HepG2 (cell line): Measurements from ENCODE around the gene TPCN2. TPM values are rescaled to one million over a fixed set of nuclear protein-coding genes. Genes with fewer than 3 reads are reported as not detected.

ENCODE experiments used
- ATAC-seq: fragments of 200-7000 bp; cut with Tn5 transposase; 3 replicates; pipeline ENCODE4 v1.9.1; 2020; ENCODE audit warnings: mild to moderate bottlenecking, moderate library complexity
- BruUV-seq: library from RNA; stranded (reverse); fragments of 400-500 nt; replicated peaks from 2 replicates; lab custom pipeline; 2021; lab: Mats Ljungman, UMichigan
- CTCF ChIA-PET: fragments of 300-600 bp; formaldehyde crosslinking; extraction: SDS; loops from one replicate; lab custom pipeline; 2021; ENCODE audit warnings: low total read pairs, inconsistent platforms, low intra/inter-chr PET ratio; lab: Yijun Ruan, JAX
- POLR2A ChIA-PET: fragments of 350-600 bp; sonication (Branson Sonifier 250); formaldehyde crosslinking; loops from one replicate; lab custom pipeline; 2020; ENCODE audit warnings: antibody characterized with exemption, inconsistent platforms; lab: Yijun Ruan, JAX
- DNase-seq: peaks from one replicate; pipeline ENCODE4 v3.0.0-alpha.2; 2015; ENCODE audit warnings: low spot score
- FAIRE-seq: peaks from 3 replicates; lab custom pipeline; 2011; peaks lifted over from hg19 to GRCh38; lab: Jason Lieb, UNC
- H2AFZ ChIP-seq: one replicate; pipeline ENCODE4 v1.6.1; 2011; ENCODE audit warnings: low read length, inconsistent platforms
- H3K27ac ChIP-seq: fragments of 300-600 bp; 3 replicates; pipeline ENCODE4 v1.8.0; 2011; ENCODE audit warnings: mixed run types, mild to moderate bottlenecking, mixed read lengths, low read length, inconsistent platforms; ENCODE audit not compliant: insufficient read depth; ENCODE audit errors: extremely low read length
- H3K27me3 ChIP-seq, 2 experiments: fragments of 200-600 bp in 1 of 2; 2 replicates in 1 of 2; 3 replicates in 1 of 2; pipeline versions ENCODE4 v1.6.0 to v1.8.0; 2011; ENCODE audit warnings: low read length in 2 of 2, mild to moderate bottlenecking in 2 of 2, moderate library complexity in 2 of 2, inconsistent platforms in 1 of 2; ENCODE audit not compliant: insufficient read depth in 2 of 2, control insufficient read depth in 1 of 2
- H3K36me3 ChIP-seq, 2 experiments: fragments of 200-600 bp in 1 of 2; replicated peaks in 1 of 2; 2 replicates in 1 of 2; 3 replicates in 1 of 2; pipeline versions ENCODE4 v1.5.1 to v1.8.0; 2011; ENCODE audit warnings: low read length in 2 of 2, inconsistent platforms in 1 of 2; ENCODE audit not compliant: insufficient read depth in 2 of 2, control insufficient read depth in 1 of 2
- H3K4me1 ChIP-seq: 2 replicates; pipeline ENCODE4 v1.5.1; 2012; ENCODE audit warnings: low read length, inconsistent platforms; ENCODE audit not compliant: insufficient read depth
- H3K4me2 ChIP-seq: 2 replicates; pipeline ENCODE4 v1.6.0; 2011; ENCODE audit warnings: low read depth, low read length, inconsistent platforms
- H3K4me3 ChIP-seq, 3 experiments: fragments of 200-600 bp in 1 of 3; sonication (generic), shearing (Covaris generic) in 1 of 3; replicated peaks in 1 of 3; 2 replicates each; pipeline ENCODE4 v1.5.1; 2011 to 2016; ENCODE audit warnings: low read length in 3 of 3, inconsistent platforms in 2 of 3, low read depth in 2 of 3, mild to moderate bottlenecking in 2 of 3, control low read depth in 1 of 3, mixed read lengths in 1 of 3; ENCODE audit not compliant: insufficient read depth in 1 of 3
- H3K79me2 ChIP-seq: one replicate; pipeline ENCODE4 v1.6.1; 2011; ENCODE audit warnings: low read length, inconsistent platforms; ENCODE audit not compliant: insufficient read depth
- H3K9ac ChIP-seq: 2 replicates; pipeline ENCODE4 v1.6.0; 2011; ENCODE audit warnings: mild to moderate bottlenecking, low read depth, low read length, inconsistent platforms; ENCODE audit not compliant: insufficient read depth
- H3K9me3 ChIP-seq: 2 replicates; pipeline ENCODE4 v1.5.1; 2012; ENCODE audit warnings: mild to moderate bottlenecking, low read length
- H4K20me1 ChIP-seq: 2 replicates; pipeline ENCODE4 v1.6.0; 2011; ENCODE audit warnings: inconsistent platforms, mild to moderate bottlenecking, low read length, moderate library complexity; ENCODE audit not compliant: insufficient read depth
- ATAD3A ChIP-seq: sonication (generic); formaldehyde crosslinking; IDR thresholded peaks from 2 replicates; pipeline ENCODE4 v1.4.0; 2020; ENCODE audit warnings: missing genetic modification reagents
- ATF5 ChIP-seq: sonication (generic); formaldehyde crosslinking; IDR thresholded peaks from 2 replicates; pipeline ENCODE4 v1.4.0; 2020; ENCODE audit warnings: mild to moderate bottlenecking, low read depth, missing genetic modification reagents
- CTCF ChIP-seq: sonication (generic); formaldehyde crosslinking; IDR thresholded peaks from 2 replicates; pipeline ENCODE4 v1.5.0; 2020; ENCODE audit warnings: mild to moderate bottlenecking, missing genetic modification reagents, moderate library complexity
- KDM2A ChIP-seq: sonication (generic); formaldehyde crosslinking; IDR thresholded peaks from 2 replicates; pipeline ENCODE4 v1.4.0; 2020; ENCODE audit warnings: low read depth, missing genetic modification reagents, borderline replicate concordance
- SNAPC4 ChIP-seq: sonication (generic); formaldehyde crosslinking; IDR thresholded peaks from 2 replicates; pipeline ENCODE4 v1.4.0; 2020; ENCODE audit warnings: mild to moderate bottlenecking, missing genetic modification reagents
- STAG1 ChIP-seq: sonication (generic); formaldehyde crosslinking; IDR thresholded peaks from 2 replicates; pipeline ENCODE4 v1.4.0; 2020; ENCODE audit warnings: missing genetic modification reagents
- ZNF260 ChIP-seq: sonication (generic); formaldehyde crosslinking; IDR thresholded peaks from 2 replicates; pipeline ENCODE4 v1.4.0; 2020; ENCODE audit warnings: missing genetic modification reagents, low read depth, mild to moderate bottlenecking, borderline replicate concordance
- ZNF746 ChIP-seq: sonication (generic); formaldehyde crosslinking; IDR thresholded peaks from 2 replicates; pipeline ENCODE4 v1.8.0; 2022; ENCODE audit warnings: mild to moderate bottlenecking, missing genetic modification reagents
- WGBS: methylation state at CpG from one replicate; pipeline ENCODE4 v1.1.6; 2017; ENCODE audit warnings: low lambda C conversion rate; 5-methylcytosine and 5-hydroxymethylcytosine counted together
- in situ Hi-C: cut with HindIII; loops from 2 replicates; pipeline ENCODE4 v1.10.0; 2017; ENCODE audit warnings: low pct_unique_long_range_greater_than_20kb; ENCODE audit not compliant: extremely low pct_ligation_motif_present
- intact Hi-C: fragments of 100-400 bp; cut with micrococcal nuclease; formaldehyde crosslinking; loops from one replicate; pipeline ENCODE4 v1.10.0; 2022; ENCODE audit not compliant: unreplicated experiment
- polyA plus RNA-seq, 8 experiments: library from polyadenylated mRNA; depleted of rRNA in 3 of 8; stranded (reverse) in 7 of 8; unstranded in 1 of 8; fragments of >200 nt; fragmentation: Illumina TruSeq in 4 of 8; extraction: Trizol in 4 of 8; gene quantifications; 2 replicates each; pipeline versions ENCODE4 v1.2.1 to v1.2.3, GENCODE V29; 2011 to 2016; ENCODE audit warnings: low read depth in 4 of 8, missing spikeins in 1 of 8, mixed read lengths in 1 of 8; ENCODE audit not compliant: insufficient read depth in 1 of 8
- total RNA-seq, 5 experiments: library from RNA; depleted of rRNA; stranded (reverse); fragments of >200 nt; fragmentation: Illumina TruSeq; extraction: Trizol; gene quantifications; 2 replicates each; pipeline ENCODE4 v1.2.3, GENCODE V29; 2016; ENCODE audit warnings: low read depth in 1 of 5

The TPCN2 gene
- total and polyA plus RNA-seq, 2 of the 13 experiments (the other 11 are each of a cell fraction or from before 2014, with no cell fraction given) = 5.6 to 5.9 TPM

GRCh38 chr11:69102732-69103615 lies 54.2 kb downstream of the TPCN2 start:
- Histone ChIP-seq H3K4me1 (no peaks in the 10 kb centered on the region), H3K9ac (no peak overlapping the region), H3K9me3 (no peaks in the 10 kb centered on the region), H3K27ac (no peak overlapping the region), H3K36me3 (no peaks in the 10 kb centered on the region), H3K4me3 (no peak overlapping the region), H2AFZ (no peak overlapping the region), H4K20me1 (0 out of 2 replicates have a peak, but pooled peaks cover 4% of the 10 kb centered on the region), H3K4me2 (no peak overlapping the region), H3K27me3 (peaks cover 0 to 26% of the 10 kb centered on the region in 2 experiments; a peak in 3 of 5 replicates), H3K79me2 (no peaks in the 10 kb centered on the region)
- DNase-seq (no peak), FAIRE-seq (no peak), ATAC-seq (peak; percentile 6; the same call in 1 of the 3 replicates)
- BruUV-seq = no TSS peak
- intact Hi-C loops (loop anchor here (10.0 kb wide), 1 partner anchor 542 kb away; the partner anchor contains the start of gene CCND1), in situ Hi-C loops (loop anchor here (10.0 kb wide), 1 partner anchor 572 kb away; the partner anchor contains the start of gene LTO1)
- POLR2A ChIA-PET = interaction anchor here (1.0 kb wide), 1 partner anchor 539 kb away, joined by 3 read pairs; no protein-coding TSS in a partner anchor
- peak; percentile 62 for TF ChIP-seq CTCF (CRISPR knock-in tag)
- TF ChIP-seq ATF5 = no peak
- TF ChIP-seq ZNF260 (CRISPR knock-in tag) = no peak
- peak; percentile 59 for TF ChIP-seq STAG1 (CRISPR knock-in tag)
- TF ChIP-seq KDM2A = peak; percentile 4; the same call in 1 of the 2 replicates
- no peak for TF ChIP-seq ZNF746 (CRISPR knock-in tag)
- TF ChIP-seq SNAPC4 (CRISPR knock-in tag) = no peak
- TF ChIP-seq ATAD3A (CRISPR knock-in tag) = no peak
- WGBS = 48% methylated on average over 11 of the region's 24 CpGs
- CTCF ChIA-PET = interaction anchor here (2.7 to 3.5 kb wide), 2 partner anchors 568 to 581 kb away, joined by 14 to 20 read pairs; no protein-coding TSS in a partner anchor
